ENCODE data around the gene VPS13D. TPM values are rescaled to one million over a fixed set of nuclear protein-coding genes. Genes with fewer than 3 reads are reported as not detected.

The VPS13D gene
- polyA plus RNA-seq, 3 donors = 3.6 to 20.2 (median 5.1) TPM

- no peak for DNase-seq
- Histone ChIP-seq H3K79me2 (ENCODE audit: insufficient read depth, low read length) (no peaks in the 10 kb centered on the region), H3K27ac (ENCODE audit: low read depth in 1 of 2, low read length in 2 of 2) (no peak overlapping the region), H2AFZ (ENCODE audit: insufficient read depth, low read depth, low read length, poor library complexity, severe bottlenecking) (no peak overlapping the region), H3K27me3 (ENCODE audit: control insufficient read depth in 2 of 2, insufficient read depth in 2 of 2, low read length in 2 of 2) (no peaks in the 10 kb centered on the region), H4K20me1 (ENCODE audit: insufficient read depth, low read length) (no peaks in the 10 kb centered on the region), H3K36me3 (replicated peaks in 1 of 2; ENCODE audit: control insufficient read depth in 1 of 2, insufficient read depth in 2 of 2, low read length in 2 of 2) (peaks cover 8 to 71% of the 10 kb centered on the region in 2 donors), H3K4me1 (ENCODE audit: control insufficient read depth in 1 of 2, insufficient read depth in 2 of 2, low read length in 2 of 2) (no peaks in the 10 kb centered on the region), H3K9me3 (replicated peaks in 1 of 2; ENCODE audit: control insufficient read depth in 1 of 2, insufficient read depth in 1 of 2, low read length in 2 of 2) (no peaks in the 10 kb centered on the region), H3K4me3 (replicated peaks in 1 of 3; ENCODE audit: low read depth in 2 of 3, low read length in 3 of 3) (no peak overlapping the region), H3K9ac (ENCODE audit: insufficient read depth, low read length, poor library complexity, severe bottlenecking) (no peak overlapping the region), H3K4me2 (replicated peaks; ENCODE audit: extremely low read depth, low read length, poor library complexity, severe bottlenecking) (no peak overlapping the region)
- intact Hi-C loops (cut with micrococcal nuclease) = no loop called here
- TF ChIP-seq CTCF (IDR thresholded peaks at IDR 0.05) = no peak
- Mint-ChIP-seq H3K27ac (peak overlapping the region in 1 of 7 donors; percentile 22), H3K36me3 (peaks cover 58 to 69% of the 10 kb centered on the region in 2 donors), H3K4me3 (no peak overlapping the region), H3K4me1 (peaks cover 9% of the 10 kb centered on the region), H3K27me3 (ENCODE audit: low read depth in 3 of 3) (peaks cover 0 to 2% (median 1%) of the 10 kb centered on the region in 3 donors), H3K9me3 (peaks cover 0 to 2% (median 0%) of the 10 kb centered on the region in 7 donors)
- WGBS (ENCODE audit: insufficient coverage) = 94% methylated on average over 2 of the region's 7 CpGs
Observed at GRCh38 chr1:12441414-12442105, 211.7 kb downstream of the VPS13D start.

GRCh38 chr1:12442217-12442616 is 212.4 kb downstream of the VPS13D start:
- H3K4me1 Mint-ChIP-seq = peaks cover 9% of the 10 kb centered on the region
- H3K27ac Mint-ChIP-seq = no peak overlapping the region
- peaks cover 8 to 71% of the 10 kb centered on the region in 2 donors for H3K36me3 ChIP-seq (replicated peaks in 1 of 2; ENCODE audit: control insufficient read depth in 1 of 2, insufficient read depth in 2 of 2, low read length in 2 of 2)
- no peak for TF ChIP-seq CTCF (IDR thresholded peaks at IDR 0.05)
- intact Hi-C loops (cut with micrococcal nuclease) = no loop called here
- no peak for DNase-seq
- H3K27me3 ChIP-seq (ENCODE audit: control insufficient read depth in 2 of 2, insufficient read depth in 2 of 2, low read length in 2 of 2) = no peaks in the 10 kb centered on the region
- H3K79me2 ChIP-seq (ENCODE audit: insufficient read depth, low read length) = no peaks in the 10 kb centered on the region
- no peak overlapping the region for H3K27ac ChIP-seq (ENCODE audit: low read depth in 1 of 2, low read length in 2 of 2)
- peaks cover 0 to 2% (median 1%) of the 10 kb centered on the region in 3 donors for H3K27me3 Mint-ChIP-seq (ENCODE audit: low read depth in 3 of 3)
- no CpG with 5 or more reads among the region's 1 CpG for WGBS (ENCODE audit: insufficient coverage)
- peaks cover 54 to 66% of the 10 kb centered on the region in 2 donors for H3K36me3 Mint-ChIP-seq
- no peaks in the 10 kb centered on the region for H3K9me3 ChIP-seq (replicated peaks in 1 of 2; ENCODE audit: control insufficient read depth in 1 of 2, insufficient read depth in 1 of 2, low read length in 2 of 2)
- H3K4me3 Mint-ChIP-seq = no peak overlapping the region
- H3K4me2 ChIP-seq (replicated peaks; ENCODE audit: extremely low read depth, low read length, poor library complexity, severe bottlenecking) = no peak overlapping the region
- H2AFZ ChIP-seq (ENCODE audit: insufficient read depth, low read depth, low read length, poor library complexity, severe bottlenecking) = no peak overlapping the region
- peaks cover 0 to 2% (median 0%) of the 10 kb centered on the region in 7 donors for H3K9me3 Mint-ChIP-seq
- no peak overlapping the region for H3K9ac ChIP-seq (ENCODE audit: insufficient read depth, low read length, poor library complexity, severe bottlenecking)
- no peak overlapping the region for H3K4me3 ChIP-seq (replicated peaks in 1 of 3; ENCODE audit: low read depth in 2 of 3, low read length in 3 of 3)
- no peaks in the 10 kb centered on the region for H4K20me1 ChIP-seq (ENCODE audit: insufficient read depth, low read length)
- no peaks in the 10 kb centered on the region for H3K4me1 ChIP-seq (ENCODE audit: control insufficient read depth in 1 of 2, insufficient read depth in 2 of 2, low read length in 2 of 2)

All from CD14-positive monocyte (primary cell).